GM12878 (cell line): ENCODE measurements around the gene KDM4C. TPM values are rescaled to one million over a fixed set of nuclear protein-coding genes. Genes with fewer than 3 reads are reported as not detected.

Experiments
- ATAC-seq: fragments of 200-7000 bp; cut with Tn5 transposase; 3 replicates; pipeline ENCODE4 v1.9.1; 2020; ENCODE audit warnings: mild to moderate bottlenecking, moderate library complexity
- BruUV-seq: library from RNA; stranded (reverse); fragments of 400-500 nt; replicated peaks from 2 replicates; lab custom pipeline; 2021; lab: Mats Ljungman, UMichigan
- CTCF ChIA-PET: fragments of 300-600 bp; sonication (Branson Sonifier 250); formaldehyde crosslinking; extraction: SDS; loops from one replicate; lab custom pipeline; 2021; ENCODE audit warnings: inconsistent platforms; lab: Yijun Ruan, JAX
- POLR2A ChIA-PET: fragments of 350-600 bp; formaldehyde crosslinking; extraction: SDS; loops from one replicate; lab custom pipeline; 2021; ENCODE audit warnings: inconsistent platforms; lab: Charles Lee
- RAD21 ChIA-PET: fragments of 300-600 bp; sonication (Branson Sonifier 250); formaldehyde crosslinking; loops from one replicate; lab custom pipeline; 2023; ENCODE audit warnings: antibody characterized with exemption; ENCODE audit not compliant: unreplicated experiment; lab: Charles Lee
- SMC1A ChIA-PET: fragments of 300-600 bp; sonication (Branson Sonifier 250); formaldehyde crosslinking; loops from one replicate; lab custom pipeline; 2023; ENCODE audit not compliant: unreplicated experiment, uncharacterized antibody; lab: Charles Lee
- DNase-seq: peaks from one replicate; pipeline ENCODE4 v3.0.0-alpha.2; 2011; ENCODE audit warnings: low read depth, low spot score
- FAIRE-seq: peaks from 3 replicates; lab custom pipeline; 2011; peaks lifted over from hg19 to GRCh38; lab: Jason Lieb, UNC
- H2AFZ ChIP-seq: 2 replicates; pipeline ENCODE4 v1.6.0; 2011; ENCODE audit warnings: low read depth, low read length, control low read depth; ENCODE audit not compliant: control insufficient read depth
- H3K27ac ChIP-seq: 2 replicates; pipeline ENCODE4 v1.5.1; 2011; ENCODE audit warnings: control low read depth; ENCODE audit not compliant: control insufficient read depth, insufficient read depth
- H3K27me3 ChIP-seq, 2 experiments: replicated peaks in 1 of 2; 2 replicates each; pipeline versions ENCODE4 v1.6.0 to v1.6.1; 2011; ENCODE audit warnings: low read length in 1 of 2; ENCODE audit not compliant: control insufficient read depth in 2 of 2, insufficient read depth in 2 of 2
- H3K36me3 ChIP-seq, 2 experiments: 2 replicates each; pipeline ENCODE4 v1.5.1; 2011; ENCODE audit warnings: low read length in 1 of 2; ENCODE audit not compliant: control insufficient read depth in 2 of 2, insufficient read depth in 2 of 2
- H3K4me1 ChIP-seq: 2 replicates; pipeline ENCODE4 v1.6.1; 2011; ENCODE audit warnings: mild to moderate bottlenecking, low read length, moderate library complexity, mixed read lengths; ENCODE audit not compliant: control insufficient read depth, insufficient read depth
- H3K4me2 ChIP-seq: 2 replicates; pipeline ENCODE4 v1.6.0; 2011; ENCODE audit warnings: control low read depth; ENCODE audit not compliant: control insufficient read depth, insufficient read depth
- H3K4me3 ChIP-seq: fragments of 200-600 bp; sonication (generic); 2 replicates; pipeline ENCODE4 v1.5.1; 2016
- H3K79me2 ChIP-seq: 2 replicates; pipeline ENCODE4 v1.6.0; 2011; ENCODE audit warnings: low read length; ENCODE audit not compliant: control insufficient read depth, insufficient read depth
- H3K9ac ChIP-seq: 2 replicates; pipeline ENCODE4 v1.8.0; 2011; ENCODE audit warnings: low read length, control low read depth, mixed read lengths; ENCODE audit not compliant: control insufficient read depth, insufficient read depth
- H3K9me3 ChIP-seq: replicated peaks from 3 replicates; pipeline ENCODE4 v1.5.1; 2011; ENCODE audit warnings: mild to moderate bottlenecking, low read length; ENCODE audit not compliant: control insufficient read depth, insufficient read depth
- H4K20me1 ChIP-seq: 2 replicates; pipeline ENCODE4 v1.6.0; 2011; ENCODE audit not compliant: control insufficient read depth, insufficient read depth
- KLF5 ChIP-seq: fragments of 450-650 bp; IDR thresholded peaks from 2 replicates; pipeline ENCODE4 v1.6.1; 2014; ENCODE audit warnings: mild to moderate bottlenecking; ENCODE audit not compliant: partially characterized antibody
- PAX8 ChIP-seq: fragments of 450-650 bp; IDR thresholded peaks from 2 replicates; pipeline ENCODE4 v1.6.1; 2017; ENCODE audit warnings: mild to moderate bottlenecking, moderate library complexity
- RELA ChIP-seq: fragments of 450-650 bp; IDR thresholded peaks from 2 replicates; pipeline ENCODE4 v1.8.0; 2014; ENCODE audit warnings: borderline replicate concordance; ENCODE audit not compliant: partially characterized antibody
- STAT3 ChIP-seq: IDR thresholded peaks from 2 replicates; pipeline ENCODE4 v1.6.1; 2011; ENCODE audit warnings: low read depth, low read length, improper control_type of control experiment
- WGBS: methylation state at CpG from one replicate; pipeline ENCODE4 v1.1.6; 2016; ENCODE audit warnings: low lambda C conversion rate; ENCODE audit not compliant: insufficient replicate concordance, insufficient coverage; ENCODE audit errors: missing lambda C conversion rate; 5-methylcytosine and 5-hydroxymethylcytosine counted together
- in situ Hi-C: fragments of 300-500 bp; cut with MboI; formaldehyde crosslinking; loops from 9 replicates; pipeline ENCODE4 v1.14.3; 2018; ENCODE audit warnings: mixed read lengths
- intact Hi-C: fragments of 100-400 bp; cut with micrococcal nuclease; formaldehyde crosslinking; loops from one replicate; pipeline ENCODE4 v1.14.2; 2022; ENCODE audit not compliant: unreplicated experiment
- polyA plus RNA-seq, 11 experiments: library from polyadenylated mRNA; depleted of rRNA in 4 of 11; unstranded in 6 of 11; stranded (reverse) in 5 of 11; fragments of >200 nt; fragmentation: Nextera tagmentation in 4 of 11; fragmentation: Illumina TruSeq in 1 of 11; extraction: Ambion mirVana in 4 of 11; extraction: Trizol in 1 of 11; gene quantifications; 1 replicate in 1 of 11; 2 replicates in 10 of 11; pipeline versions ENCODE4 v1.2.1 to v1.2.3, GENCODE V29; 2011 to 2016; ENCODE audit warnings: inconsistent platforms in 2 of 11, missing spikeins in 2 of 11, low read depth in 1 of 11
- total RNA-seq, 4 experiments: library from RNA; depleted of rRNA in 3 of 4; stranded (reverse); fragments of >200 nt in 3 of 4; fragmentation: Illumina TruSeq in 1 of 4; extraction: Trizol in 1 of 4; gene quantifications; 2 replicates each; pipeline versions ENCODE4 v1.2.1 to v1.2.3, GENCODE V29; 2013 to 2021
- TF ChIP-seq, protein P1 (sequence below): IDR thresholded peaks from 2 replicates; pipeline ENCODE4 v1.6.1; 2012; ENCODE audit warnings: improper control_type of control experiment, low read depth, low read length; ENCODE audit not compliant: insufficient replicate concordance
- TF ChIP-seq, protein P2 (sequence below): fragments of 450-650 bp; IDR thresholded peaks from 2 replicates; pipeline ENCODE4 v1.6.1; 2017; ENCODE audit warnings: mild to moderate bottlenecking, moderate library complexity
- TF ChIP-seq, protein P3 (sequence below): IDR thresholded peaks from 2 replicates; pipeline ENCODE4 v1.6.1; 2012; ENCODE audit warnings: low read length, inconsistent platforms

Gene KDM4C
- total and polyA plus RNA-seq, 10 of the 15 experiments (the other 5 are each of a cell fraction or from before 2014, with no cell fraction given): 6.8 to 41.2 (median 20.1) TPM

DNA sequence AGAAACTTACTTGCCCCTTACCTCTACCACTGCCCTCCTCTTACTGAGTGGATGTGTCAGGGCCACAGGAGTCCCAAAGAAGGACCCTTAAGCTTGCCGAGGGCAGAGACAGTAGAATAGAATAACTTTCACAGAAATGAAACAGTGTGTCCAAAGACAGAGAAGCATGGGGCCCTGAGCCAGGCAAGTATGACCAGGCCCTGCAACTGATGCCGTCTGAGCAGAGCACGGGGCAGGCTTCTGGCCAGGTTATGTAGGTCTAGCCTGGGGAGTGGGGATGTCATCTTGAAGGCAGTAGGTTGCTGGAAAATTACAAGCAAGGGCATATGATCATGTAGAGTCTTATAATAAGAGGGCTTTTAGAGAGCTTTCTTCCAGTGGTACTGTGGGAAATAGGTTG, 415.4 kb downstream of the KDM4C start:
- POLR2A ChIA-PET: no interaction called here
- no peak overlapping the region for H3K9ac ChIP-seq
- no peak overlapping the region for H3K4me2 ChIP-seq
- peaks cover 3 to 18% of the 10 kb centered on the region in 2 experiments for H3K36me3 ChIP-seq
- 98% methylated on average over 3 of the region's 3 CpGs for WGBS
- H3K9me3 ChIP-seq: no peaks in the 10 kb centered on the region
- H3K4me3 ChIP-seq: no peak overlapping the region
- ATAC-seq (no peak), DNase-seq (no peak), FAIRE-seq (no peak)
- CTCF ChIA-PET: no interaction called here
- no peaks in the 10 kb centered on the region for H3K79me2 ChIP-seq
- H4K20me1 ChIP-seq: no peaks in the 10 kb centered on the region
- H3K27ac ChIP-seq: no peak overlapping the region
- H3K4me1 ChIP-seq: no peaks in the 10 kb centered on the region
- no TSS peak for BruUV-seq
- in situ Hi-C loops (no loop called here), intact Hi-C loops (loop anchor here (5.0 kb wide), 1 partner anchor 81 kb away; no protein-coding TSS in a partner anchor)
- no peak for TF ChIP-seq PAX8
- TF ChIP-seq, protein P1, sequence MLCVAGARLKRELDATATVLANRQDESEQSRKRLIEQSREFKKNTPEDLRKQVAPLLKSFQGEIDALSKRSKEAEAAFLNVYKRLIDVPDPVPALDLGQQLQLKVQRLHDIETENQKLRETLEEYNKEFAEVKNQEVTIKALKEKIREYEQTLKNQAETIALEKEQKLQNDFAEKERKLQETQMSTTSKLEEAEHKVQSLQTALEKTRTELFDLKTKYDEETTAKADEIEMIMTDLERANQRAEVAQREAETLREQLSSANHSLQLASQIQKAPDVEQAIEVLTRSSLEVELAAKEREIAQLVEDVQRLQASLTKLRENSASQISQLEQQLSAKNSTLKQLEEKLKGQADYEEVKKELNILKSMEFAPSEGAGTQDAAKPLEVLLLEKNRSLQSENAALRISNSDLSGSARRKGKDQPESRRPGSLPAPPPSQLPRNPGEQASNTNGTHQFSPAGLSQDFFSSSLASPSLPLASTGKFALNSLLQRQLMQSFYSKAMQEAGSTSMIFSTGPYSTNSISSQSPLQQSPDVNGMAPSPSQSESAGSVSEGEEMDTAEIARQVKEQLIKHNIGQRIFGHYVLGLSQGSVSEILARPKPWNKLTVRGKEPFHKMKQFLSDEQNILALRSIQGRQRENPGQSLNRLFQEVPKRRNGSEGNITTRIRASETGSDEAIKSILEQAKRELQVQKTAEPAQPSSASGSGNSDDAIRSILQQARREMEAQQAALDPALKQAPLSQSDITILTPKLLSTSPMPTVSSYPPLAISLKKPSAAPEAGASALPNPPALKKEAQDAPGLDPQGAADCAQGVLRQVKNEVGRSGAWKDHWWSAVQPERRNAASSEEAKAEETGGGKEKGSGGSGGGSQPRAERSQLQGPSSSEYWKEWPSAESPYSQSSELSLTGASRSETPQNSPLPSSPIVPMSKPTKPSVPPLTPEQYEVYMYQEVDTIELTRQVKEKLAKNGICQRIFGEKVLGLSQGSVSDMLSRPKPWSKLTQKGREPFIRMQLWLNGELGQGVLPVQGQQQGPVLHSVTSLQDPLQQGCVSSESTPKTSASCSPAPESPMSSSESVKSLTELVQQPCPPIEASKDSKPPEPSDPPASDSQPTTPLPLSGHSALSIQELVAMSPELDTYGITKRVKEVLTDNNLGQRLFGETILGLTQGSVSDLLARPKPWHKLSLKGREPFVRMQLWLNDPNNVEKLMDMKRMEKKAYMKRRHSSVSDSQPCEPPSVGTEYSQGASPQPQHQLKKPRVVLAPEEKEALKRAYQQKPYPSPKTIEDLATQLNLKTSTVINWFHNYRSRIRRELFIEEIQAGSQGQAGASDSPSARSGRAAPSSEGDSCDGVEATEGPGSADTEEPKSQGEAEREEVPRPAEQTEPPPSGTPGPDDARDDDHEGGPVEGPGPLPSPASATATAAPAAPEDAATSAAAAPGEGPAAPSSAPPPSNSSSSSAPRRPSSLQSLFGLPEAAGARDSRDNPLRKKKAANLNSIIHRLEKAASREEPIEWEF: no peak
- TF ChIP-seq, protein P2, sequence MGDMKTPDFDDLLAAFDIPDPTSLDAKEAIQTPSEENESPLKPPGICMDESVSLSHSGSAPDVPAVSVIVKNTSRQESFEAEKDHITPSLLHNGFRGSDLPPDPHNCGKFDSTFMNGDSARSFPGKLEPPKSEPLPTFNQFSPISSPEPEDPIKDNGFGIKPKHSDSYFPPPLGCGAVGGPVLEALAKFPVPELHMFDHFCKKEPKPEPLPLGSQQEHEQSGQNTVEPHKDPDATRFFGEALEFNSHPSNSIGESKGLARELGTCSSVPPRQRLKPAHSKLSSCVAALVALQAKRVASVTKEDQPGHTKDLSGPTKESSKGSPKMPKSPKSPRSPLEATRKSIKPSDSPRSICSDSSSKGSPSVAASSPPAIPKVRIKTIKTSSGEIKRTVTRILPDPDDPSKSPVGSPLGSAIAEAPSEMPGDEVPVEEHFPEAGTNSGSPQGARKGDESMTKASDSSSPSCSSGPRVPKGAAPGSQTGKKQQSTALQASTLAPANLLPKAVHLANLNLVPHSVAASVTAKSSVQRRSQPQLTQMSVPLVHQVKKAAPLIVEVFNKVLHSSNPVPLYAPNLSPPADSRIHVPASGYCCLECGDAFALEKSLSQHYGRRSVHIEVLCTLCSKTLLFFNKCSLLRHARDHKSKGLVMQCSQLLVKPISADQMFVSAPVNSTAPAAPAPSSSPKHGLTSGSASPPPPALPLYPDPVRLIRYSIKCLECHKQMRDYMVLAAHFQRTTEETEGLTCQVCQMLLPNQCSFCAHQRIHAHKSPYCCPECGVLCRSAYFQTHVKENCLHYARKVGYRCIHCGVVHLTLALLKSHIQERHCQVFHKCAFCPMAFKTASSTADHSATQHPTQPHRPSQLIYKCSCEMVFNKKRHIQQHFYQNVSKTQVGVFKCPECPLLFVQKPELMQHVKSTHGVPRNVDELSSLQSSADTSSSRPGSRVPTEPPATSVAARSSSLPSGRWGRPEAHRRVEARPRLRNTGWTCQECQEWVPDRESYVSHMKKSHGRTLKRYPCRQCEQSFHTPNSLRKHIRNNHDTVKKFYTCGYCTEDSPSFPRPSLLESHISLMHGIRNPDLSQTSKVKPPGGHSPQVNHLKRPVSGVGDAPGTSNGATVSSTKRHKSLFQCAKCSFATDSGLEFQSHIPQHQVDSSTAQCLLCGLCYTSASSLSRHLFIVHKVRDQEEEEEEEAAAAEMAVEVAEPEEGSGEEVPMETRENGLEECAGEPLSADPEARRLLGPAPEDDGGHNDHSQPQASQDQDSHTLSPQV: no peak
- TF ChIP-seq KLF5: no peak
- TF ChIP-seq, protein P3, sequence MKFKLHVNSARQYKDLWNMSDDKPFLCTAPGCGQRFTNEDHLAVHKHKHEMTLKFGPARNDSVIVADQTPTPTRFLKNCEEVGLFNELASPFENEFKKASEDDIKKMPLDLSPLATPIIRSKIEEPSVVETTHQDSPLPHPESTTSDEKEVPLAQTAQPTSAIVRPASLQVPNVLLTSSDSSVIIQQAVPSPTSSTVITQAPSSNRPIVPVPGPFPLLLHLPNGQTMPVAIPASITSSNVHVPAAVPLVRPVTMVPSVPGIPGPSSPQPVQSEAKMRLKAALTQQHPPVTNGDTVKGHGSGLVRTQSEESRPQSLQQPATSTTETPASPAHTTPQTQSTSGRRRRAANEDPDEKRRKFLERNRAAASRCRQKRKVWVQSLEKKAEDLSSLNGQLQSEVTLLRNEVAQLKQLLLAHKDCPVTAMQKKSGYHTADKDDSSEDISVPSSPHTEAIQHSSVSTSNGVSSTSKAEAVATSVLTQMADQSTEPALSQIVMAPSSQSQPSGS: no peak
- TF ChIP-seq RELA: no peak
- no peak for TF ChIP-seq STAT3
- SMC1A ChIA-PET: no interaction called here
- RAD21 ChIA-PET: no interaction called here
- H2AFZ ChIP-seq: no peak overlapping the region
- H3K27me3 ChIP-seq: no peaks in the 10 kb centered on the region
